Ovary (tissue), 9 donors: ENCODE measurements around the gene MRPL2. TPM values are rescaled to one million over a fixed set of nuclear protein-coding genes. Genes with fewer than 3 reads are reported as not detected.

ENCODE experiments used
- polyA plus RNA-seq, 2 donors: library from polyadenylated mRNA; stranded (reverse); fragments of 200-250 nt in 1 of 2; fragments of 350-450 nt in 1 of 2; fragmentation: Illumina TruSeq in 1 of 2; extraction: RNeasy Lipid Tissue Mini Kit (QIAGEN cat#74804) in 1 of 2; gene quantifications; one replicate each; pipeline ENCODE4 v1.2.3, GENCODE V29; 2013 to 2014
- total RNA-seq, 7 donors: library from RNA; depleted of rRNA in 2 of 7; stranded (reverse); fragments of >200 nt in 2 of 7; fragmentation: NEBNext Ultra II Directional in 3 of 7; extraction: Animal tissue kit (Norgen Biotek cat#: 25700) in 3 of 7; gene quantifications; one replicate each; pipeline versions ENCODE4 v1.1.0 to v1.2.4, GENCODE V29; 2016 to 2023
- donor health status: DM: no; HTN: no; CAD: no; lungs with moderate emphysema.
- donor health status: DM: no; HTN: no; CAD: no.
- donor health status: Bipolar disorder and iron deficiency.
- donor health status: DM: yes; HTN: yes; CAD: no.
- donor health status: DM: no; HTN: no; CAD: no.
- donor health status: DM: yes; HTN: yes; CAD: no.

Gene MRPL2
- total and polyA plus RNA-seq, 9 donors, result 11.5 to 56.7 (median 47.3) TPM

Other genes starting within 250 kb of the MRPL2 start
- gene RPL7L1, start 179.8 kb downstream of the MRPL2 start, total RNA-seq, result 10 to 100 TPM; 60.1 to 77.9 (median 68.1) TPM
- 10 to 100 TPM; 48.6 to 97.8 TPM for gene RPL7L1, start 179.8 kb downstream of the MRPL2 start, polyA plus RNA-seq
- gene PTCRA, start 143.4 kb downstream of the MRPL2 start, total RNA-seq, result under 1 TPM in 1 of 7 donors, not detected in 6; 0.55 TPM
- not detected for gene PTCRA, start 143.4 kb downstream of the MRPL2 start, polyA plus RNA-seq
- 10 to 100 TPM; 25.3 to 61.2 (median 44.5) TPM for gene CNPY3, start 130.0 kb downstream of the MRPL2 start, total RNA-seq
- 10 to 100 TPM; 36.8 to 40.0 TPM for gene CNPY3, start 130.0 kb downstream of the MRPL2 start, polyA plus RNA-seq
- 1 to 10 TPM in 4 of 7 donors, under 1 TPM in 3; 0.57 to 2.7 (median 1.3) TPM for gene GNMT, start 98.7 kb downstream of the MRPL2 start, total RNA-seq
- 1 to 10 TPM in 1 of 2 donors, under 1 TPM in 1; 0.35 to 1.1 TPM for gene GNMT, start 98.7 kb downstream of the MRPL2 start, polyA plus RNA-seq
- 10 to 100 TPM; 23.1 to 41.0 (median 29.8) TPM for gene PEX6, start 80.3 kb downstream of the MRPL2 start, total RNA-seq
- 10 to 100 TPM in 1 of 2 donors, 1 to 10 TPM in 1; 8.8 to 30.2 TPM for gene PEX6, start 80.3 kb downstream of the MRPL2 start, polyA plus RNA-seq
- gene PPP2R5D, start 74.9 kb downstream of the MRPL2 start, total RNA-seq, result 10 to 100 TPM; 20.4 to 40.5 (median 34.1) TPM
- gene PPP2R5D, start 74.9 kb downstream of the MRPL2 start, polyA plus RNA-seq, result 10 to 100 TPM; 30.4 to 78.1 TPM
- gene MEA1, start 45.5 kb downstream of the MRPL2 start, total RNA-seq, result 10 to 100 TPM; 48.2 to 69.8 (median 60.1) TPM
- 10 to 100 TPM; 75.9 to 95.1 TPM for gene MEA1, start 45.5 kb downstream of the MRPL2 start, polyA plus RNA-seq
- 10 to 100 TPM; 40.9 to 78.8 (median 55.1) TPM for gene KLHDC3, start 45.2 kb downstream of the MRPL2 start, total RNA-seq
- 10 to 100 TPM; 72.1 to 90.9 TPM for gene KLHDC3, start 45.2 kb downstream of the MRPL2 start, polyA plus RNA-seq
- 10 to 100 TPM; 24.7 to 50.4 (median 36.0) TPM for gene RRP36, start 37.8 kb downstream of the MRPL2 start, total RNA-seq
- gene RRP36, start 37.8 kb downstream of the MRPL2 start, polyA plus RNA-seq, result 10 to 100 TPM; 23.6 to 58.7 TPM
- gene CUL7, start 5.6 kb downstream of the MRPL2 start, total RNA-seq, result 10 to 100 TPM; 15.6 to 29.1 (median 25.0) TPM
- 10 to 100 TPM in 1 of 2 donors, 1 to 10 TPM in 1; 9.3 to 13.9 TPM for gene CUL7, start 5.6 kb downstream of the MRPL2 start, polyA plus RNA-seq
- 10 to 100 TPM; 17.8 to 29.8 (median 24.7) TPM for gene KLC4, start 197 bp upstream of the MRPL2 start, total RNA-seq
- 10 to 100 TPM; 14.7 to 27.2 TPM for gene KLC4, start 197 bp upstream of the MRPL2 start, polyA plus RNA-seq
- 100 to 1,000 TPM in 4 of 7 donors, 10 to 100 TPM in 3; 65.7 to 167 (median 105) TPM for gene PTK7, start 16.9 kb upstream of the MRPL2 start, total RNA-seq
- gene PTK7, start 16.9 kb upstream of the MRPL2 start, polyA plus RNA-seq, result 10 to 100 TPM; 44.4 to 79.6 TPM
- 10 to 100 TPM; 21.0 to 73.3 (median 38.0) TPM for gene SRF, start 111.8 kb upstream of the MRPL2 start, total RNA-seq
- 10 to 100 TPM; 26.6 to 26.9 TPM for gene SRF, start 111.8 kb upstream of the MRPL2 start, polyA plus RNA-seq
- gene CUL9, start 122.8 kb upstream of the MRPL2 start, total RNA-seq, result 10 to 100 TPM; 24.2 to 44.5 (median 33.0) TPM
- 10 to 100 TPM; 15.9 to 20.8 TPM for gene CUL9, start 122.8 kb upstream of the MRPL2 start, polyA plus RNA-seq
- 100 to 1,000 TPM in 1 of 7 donors, 10 to 100 TPM in 6; 25.0 to 120 (median 44.7) TPM for gene DNPH1, start 170.0 kb upstream of the MRPL2 start, total RNA-seq
- 10 to 100 TPM; 13.6 to 55.5 TPM for gene DNPH1, start 170.0 kb upstream of the MRPL2 start, polyA plus RNA-seq
- gene TTBK1, start 184.0 kb upstream of the MRPL2 start, total RNA-seq, result under 1 TPM in 2 of 7 donors, not detected in 5; 0.03 to 0.11 TPM
- under 1 TPM in 1 of 2 donors, not detected in 1; 0.06 TPM for gene TTBK1, start 184.0 kb upstream of the MRPL2 start, polyA plus RNA-seq
- gene SLC22A7, start 238.8 kb upstream of the MRPL2 start, total RNA-seq, result under 1 TPM in 1 of 7 donors, not detected in 6; 0.36 TPM
- not detected for gene SLC22A7, start 238.8 kb upstream of the MRPL2 start, polyA plus RNA-seq
- 1 to 10 TPM in 6 of 7 donors, under 1 TPM in 1; 0.80 to 2.6 (median 1.6) TPM for gene CRIP3, start 249.4 kb upstream of the MRPL2 start, total RNA-seq
- gene CRIP3, start 249.4 kb upstream of the MRPL2 start, polyA plus RNA-seq, result 1 to 10 TPM; 1.7 to 1.8 TPM